ENCODE results near the gene EIF5.

The EIF5 gene

GRCh38 chr14:103310576-103311095 is 23.4 kb upstream of the EIF5 start:
- DNase-seq (ENCODE audit: low read depth), result no peak

DNA sequence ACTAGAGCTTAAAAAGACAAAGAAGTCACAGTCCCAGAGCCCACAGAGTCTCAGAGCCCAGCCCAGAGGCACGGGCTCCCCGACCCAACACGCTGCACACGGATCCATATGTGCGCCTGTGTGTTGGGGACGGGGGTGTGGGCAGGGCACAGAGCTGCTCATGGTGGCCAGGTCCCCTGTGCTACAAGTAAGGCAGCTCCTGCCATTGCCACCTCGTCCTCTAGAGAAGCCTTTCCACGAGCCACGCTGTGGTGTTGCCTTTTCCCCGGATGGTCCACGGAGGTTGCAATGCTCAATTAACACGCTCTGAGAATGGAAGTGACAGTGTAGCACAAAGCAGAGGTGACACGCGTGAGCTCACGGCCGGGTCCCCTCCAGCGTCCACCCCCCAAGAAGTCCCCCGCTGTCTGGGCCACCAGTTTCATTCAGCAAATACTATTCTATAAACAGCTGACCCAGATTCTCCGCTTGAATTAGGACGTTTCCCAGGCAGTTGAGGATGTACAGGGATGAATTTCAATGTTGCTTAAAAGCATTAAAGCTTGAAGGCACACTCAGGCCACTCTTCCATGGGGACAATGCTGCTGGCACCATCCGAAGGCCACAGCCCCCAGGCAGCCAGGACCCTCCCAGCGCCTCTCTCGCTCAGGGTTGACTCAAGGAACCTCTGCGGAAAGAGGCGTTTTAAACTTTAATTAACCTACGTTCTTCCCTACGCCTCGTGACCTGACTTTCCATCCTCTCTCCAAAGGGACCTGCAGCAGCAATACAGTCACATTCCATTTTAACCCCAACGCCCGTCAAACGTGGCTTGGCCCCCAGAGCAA is 22.7 kb upstream of the EIF5 start:
- DNase-seq (ENCODE audit: low read depth), result no peak

DNA sequence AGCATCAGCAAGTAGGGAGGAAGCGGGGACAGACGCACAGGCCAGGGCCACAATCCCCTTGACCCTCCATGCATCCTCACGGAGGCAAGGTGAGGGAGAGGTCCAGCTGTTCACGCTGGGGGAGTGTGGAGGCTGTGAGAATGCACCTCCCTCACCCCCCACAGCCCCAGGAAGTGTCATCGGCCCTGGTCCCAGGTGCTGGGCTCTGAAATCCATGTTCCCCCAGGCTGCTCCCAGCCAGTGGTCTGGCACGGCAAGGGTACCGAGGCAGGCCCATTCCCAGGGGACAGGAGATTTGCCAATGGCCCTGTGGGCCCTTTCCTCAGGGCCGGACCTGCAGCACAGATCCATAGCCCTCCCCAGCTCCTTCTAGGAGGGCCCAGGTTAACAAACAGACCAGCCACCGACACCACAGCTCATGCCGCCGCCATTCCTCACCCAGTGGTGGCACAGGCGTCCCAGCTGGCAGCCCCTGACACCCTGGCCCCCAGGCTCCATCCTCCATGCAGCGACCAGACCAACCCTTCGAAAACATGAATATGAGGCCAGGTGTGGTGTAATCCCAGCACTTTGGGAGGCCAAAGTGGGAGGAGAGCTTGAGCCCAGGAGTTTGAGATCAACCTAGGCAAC is 21.9 kb upstream of the EIF5 start:
- DNase-seq (ENCODE audit: low read depth), result no peak

DNA sequence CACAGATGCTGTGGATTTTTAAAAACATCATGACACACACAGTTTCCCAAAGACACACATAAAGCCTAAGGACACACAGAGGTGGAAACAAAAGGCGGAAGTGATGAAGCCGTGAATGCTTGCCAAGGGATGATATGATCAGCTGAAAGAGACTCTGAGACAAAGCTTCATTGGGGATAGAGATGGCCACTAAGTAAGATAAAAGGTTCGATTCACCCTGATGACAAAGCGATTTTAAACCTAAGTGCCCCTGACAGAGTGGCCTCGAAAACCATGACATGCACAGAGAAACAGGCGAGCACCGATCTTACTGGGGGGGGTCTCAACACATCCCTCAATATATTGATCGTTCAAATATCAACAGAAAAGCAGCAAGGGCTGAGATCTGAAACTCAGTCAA is 20.3 kb upstream of the EIF5 start:
- DNase-seq (ENCODE audit: low read depth), result no peak

DNA sequence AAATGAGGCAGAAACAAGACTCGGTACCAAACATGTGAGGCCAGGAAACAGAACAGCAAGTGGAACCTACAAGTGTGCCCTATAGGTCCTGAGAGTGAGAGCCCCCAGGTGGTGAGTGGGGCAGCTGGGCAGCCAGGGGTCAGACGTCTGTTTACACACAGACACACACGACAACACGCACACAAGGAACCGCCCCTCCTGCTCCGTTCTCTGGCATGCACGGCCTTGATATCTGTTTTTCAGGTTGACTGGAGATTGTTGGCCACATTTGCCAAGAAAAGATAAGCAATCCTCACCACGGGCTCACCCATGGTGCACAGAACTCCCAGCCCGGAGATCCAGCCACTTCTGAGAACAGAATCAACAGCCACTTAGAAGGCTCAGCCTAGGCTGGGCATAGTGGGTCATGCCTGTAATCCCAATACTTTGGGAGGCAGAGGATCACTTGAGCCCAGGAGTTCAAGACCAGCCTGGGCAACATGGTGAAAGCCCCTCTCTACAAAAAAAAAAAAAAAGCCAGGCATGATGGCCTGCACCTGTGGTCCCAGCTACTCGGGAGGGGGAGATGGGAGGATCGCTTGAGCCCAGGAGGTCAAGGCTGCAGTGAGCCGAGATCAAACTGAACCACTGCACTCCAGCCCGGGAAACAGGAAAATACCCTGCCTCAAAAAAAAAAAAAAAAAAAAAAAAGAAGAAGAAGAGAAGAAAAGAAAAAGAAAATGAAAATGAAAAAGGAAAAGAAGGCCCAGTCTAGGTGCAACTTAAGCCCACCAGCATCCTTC is 19.4 kb upstream of the EIF5 start:
- DNase-seq (ENCODE audit: low read depth), result no peak

- DNase-seq (ENCODE audit: low read depth), result no peak
These were observed 18.6 kb upstream of the EIF5 start for GRCh38 chr14:103315351-103315911.

DNA sequence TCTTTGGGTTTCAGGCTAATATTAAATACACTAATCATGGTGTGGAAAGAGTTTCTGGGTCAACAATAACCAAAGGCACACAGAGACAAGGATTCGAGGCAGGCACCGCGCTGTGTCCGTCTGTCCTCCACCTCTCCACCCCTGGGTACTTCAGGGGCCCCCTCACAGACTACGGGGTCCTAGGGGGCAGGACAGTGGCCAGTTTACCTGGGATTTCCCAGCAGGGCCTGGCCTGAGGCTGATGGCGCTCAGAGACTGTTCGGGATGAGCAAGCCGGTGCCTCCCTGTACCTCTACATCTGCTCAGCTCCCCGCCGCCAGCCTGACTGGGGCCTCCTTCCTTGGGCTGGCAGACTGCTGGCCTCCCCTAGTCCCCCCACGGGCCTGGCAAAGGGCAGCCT is 18.1 kb upstream of the EIF5 start:
- no peak for DNase-seq (ENCODE audit: low read depth)

DNA sequence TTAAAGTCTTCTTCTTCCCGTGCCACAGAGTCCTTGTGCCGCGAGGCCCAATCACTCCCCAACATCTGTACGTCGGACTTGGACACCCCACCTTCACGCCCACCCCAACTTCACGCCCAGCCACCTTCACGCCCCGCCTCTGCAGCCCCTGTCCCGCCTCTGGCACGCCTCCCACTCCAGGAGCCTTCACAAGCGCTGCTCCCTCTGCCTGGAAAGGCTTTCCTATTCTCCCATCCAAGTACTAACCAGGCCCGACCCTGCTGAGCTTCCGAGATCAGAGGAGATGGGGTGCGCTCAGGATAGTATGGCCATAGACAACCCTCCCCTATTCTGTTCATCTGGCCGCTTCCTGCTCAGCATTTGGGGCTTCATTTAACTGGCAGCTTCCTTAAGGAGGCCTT is 17.3 kb upstream of the EIF5 start:
- no peak for DNase-seq (ENCODE audit: low read depth)

DNA sequence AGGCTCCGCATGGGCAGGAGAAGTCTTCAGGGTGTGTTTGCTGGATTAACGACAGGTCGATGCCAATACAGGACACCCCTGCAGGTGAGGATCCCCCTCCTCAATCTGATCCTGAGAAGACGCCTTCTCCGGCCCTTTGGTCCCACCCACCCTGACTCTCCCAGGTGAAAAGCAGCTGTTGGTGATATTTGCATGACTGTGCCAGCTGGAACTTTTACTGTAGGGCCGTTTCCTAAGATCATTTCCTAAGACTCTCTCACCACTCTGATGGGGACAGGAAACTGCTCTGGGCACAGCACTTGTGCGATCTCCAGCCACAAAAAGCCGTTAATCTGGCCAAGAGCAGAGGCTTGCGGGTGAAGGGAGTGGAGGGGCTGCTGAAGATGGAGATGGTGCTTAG is 16.8 kb upstream of the EIF5 start:
- DNase-seq (ENCODE audit: low read depth), result no peak

DNA sequence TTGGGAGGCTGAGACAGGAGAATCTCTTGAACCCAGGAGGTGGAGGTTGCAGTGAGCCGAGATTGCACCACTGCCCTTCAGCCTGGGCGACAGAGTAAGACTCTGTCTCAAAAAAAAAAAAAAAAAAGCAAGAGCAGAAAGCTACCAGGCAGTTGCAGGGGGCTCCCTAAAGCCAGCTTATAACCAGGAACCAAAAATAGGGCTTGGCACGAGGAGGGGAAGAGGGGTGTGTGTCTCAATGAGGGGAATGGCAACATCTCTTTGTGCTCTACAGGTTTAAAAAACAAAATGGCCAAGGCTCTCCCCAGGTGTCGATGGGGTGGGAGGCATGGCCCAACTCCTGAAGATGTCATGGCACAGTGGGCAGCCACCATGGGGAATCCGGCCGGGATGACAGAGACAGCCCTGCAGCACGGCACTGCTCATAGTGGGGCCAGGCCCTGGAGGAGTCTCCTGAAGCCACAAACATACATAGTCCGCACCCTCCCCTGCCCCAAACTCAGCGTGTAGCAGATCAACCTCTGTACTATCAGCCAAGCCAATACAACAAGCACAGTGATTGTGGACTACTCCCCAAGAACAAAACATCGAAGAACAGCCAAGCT is 16.0 kb upstream of the EIF5 start:
- no peak for DNase-seq (ENCODE audit: low read depth)

- DNase-seq (ENCODE audit: low read depth), result no peak
These were observed 15.2 kb upstream of the EIF5 start for GRCh38 chr14:103318750-103319419.

DNA sequence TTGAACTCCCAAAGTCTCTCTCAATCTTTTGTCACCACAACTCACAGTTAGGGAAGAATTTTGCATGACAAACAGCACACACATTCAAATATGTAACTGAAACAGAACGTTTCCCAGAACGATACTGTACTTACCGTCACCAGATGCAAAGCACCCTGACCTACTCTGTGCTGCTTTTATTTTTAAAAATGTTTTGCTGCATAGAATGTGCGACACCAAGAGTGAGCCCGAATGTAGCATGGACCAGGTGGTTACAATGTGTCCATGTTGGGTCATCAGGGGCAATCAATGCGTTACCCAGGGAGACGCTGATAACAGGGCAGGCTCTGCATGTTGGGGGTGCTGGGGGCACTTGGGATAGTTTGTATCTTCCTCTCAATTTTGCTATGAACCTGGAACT is 14.6 kb upstream of the EIF5 start:
- no peak for DNase-seq (ENCODE audit: low read depth)

DNA sequence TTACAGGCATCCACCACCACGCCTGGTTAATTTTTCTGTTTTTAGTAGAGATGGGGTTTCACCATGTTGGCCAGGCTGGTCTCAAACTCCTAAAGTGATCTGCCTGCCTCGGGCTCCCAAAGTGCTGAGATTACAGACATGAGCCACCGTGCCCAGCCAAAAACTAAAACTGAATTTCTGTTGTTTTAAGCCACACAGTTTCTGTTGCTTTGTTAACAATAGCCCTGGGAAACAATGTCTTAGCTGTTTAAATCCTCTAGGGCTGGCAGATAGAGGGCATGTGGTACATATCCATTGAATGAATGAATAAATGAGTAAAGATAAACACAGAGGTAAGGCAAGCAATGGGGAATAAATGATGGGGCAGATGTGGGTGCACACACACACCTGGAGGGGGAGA is 8.0 kb upstream of the EIF5 start:
- DNase-seq (ENCODE audit: low read depth), result no peak

DNA sequence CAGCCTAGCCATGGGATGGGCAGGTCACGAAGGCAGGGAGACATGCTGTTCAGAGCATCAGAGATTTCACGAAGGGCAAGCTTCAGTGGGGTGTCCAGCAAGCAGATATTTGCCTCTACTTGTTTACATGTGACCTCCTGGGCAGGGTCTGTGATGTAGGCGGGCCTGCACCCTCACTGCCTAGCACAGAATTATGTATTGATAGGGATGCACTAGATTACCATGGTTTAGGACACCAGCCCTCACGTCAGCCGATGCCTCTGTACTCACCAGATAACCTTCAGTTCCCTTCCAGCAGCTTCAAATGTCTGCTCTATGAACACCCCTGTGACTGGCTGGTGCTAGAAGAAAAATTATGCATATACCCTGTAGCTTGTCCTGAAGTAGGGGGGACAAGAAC is 5.1 kb upstream of the EIF5 start:
- no peak for DNase-seq (ENCODE audit: low read depth)

DNA sequence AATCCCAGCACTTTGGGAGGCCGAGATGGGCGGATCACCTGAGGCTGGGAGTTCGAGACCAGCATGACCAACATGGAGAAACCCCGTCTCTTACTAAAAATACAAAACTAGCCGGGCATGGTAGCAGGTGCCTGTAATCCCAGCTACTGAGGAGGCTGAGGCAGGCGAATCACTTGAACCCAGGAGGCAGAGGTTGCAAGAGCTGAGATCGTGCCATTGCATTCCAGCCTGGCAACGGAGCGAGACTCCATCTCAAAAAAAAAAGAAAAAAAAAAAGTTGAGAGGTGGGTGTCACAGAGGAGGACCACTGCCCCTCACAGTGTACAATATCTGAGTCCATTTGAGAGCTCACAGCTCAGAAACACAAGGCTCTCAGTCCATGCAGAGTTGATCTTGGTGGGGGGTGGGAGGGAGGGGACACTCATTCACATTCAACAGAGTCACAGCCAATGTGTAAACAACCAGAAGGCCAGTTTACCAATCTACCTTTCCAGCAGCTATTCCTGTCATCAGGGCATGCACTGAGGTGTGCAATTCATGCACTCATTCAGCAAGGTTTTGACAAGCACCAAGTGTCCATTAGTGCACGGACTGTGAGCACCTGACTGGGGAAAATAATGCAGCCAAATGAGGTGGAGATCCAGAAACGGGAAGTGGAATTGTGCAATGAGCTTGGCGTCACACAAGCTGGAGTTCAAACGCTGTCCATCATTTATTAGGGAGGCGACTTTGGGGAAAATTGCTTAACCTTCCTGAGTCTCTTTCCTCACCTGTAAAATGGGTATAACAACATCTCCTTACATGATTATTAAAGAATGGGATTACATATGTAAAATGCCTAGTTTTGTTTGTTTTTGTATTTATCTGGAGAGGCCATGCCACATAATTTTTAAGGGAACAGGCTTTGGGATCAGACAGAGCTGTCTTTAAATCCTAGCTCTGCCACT is 4.4 kb upstream of the EIF5 start:
- no peak for DNase-seq (ENCODE audit: low read depth)

DNA sequence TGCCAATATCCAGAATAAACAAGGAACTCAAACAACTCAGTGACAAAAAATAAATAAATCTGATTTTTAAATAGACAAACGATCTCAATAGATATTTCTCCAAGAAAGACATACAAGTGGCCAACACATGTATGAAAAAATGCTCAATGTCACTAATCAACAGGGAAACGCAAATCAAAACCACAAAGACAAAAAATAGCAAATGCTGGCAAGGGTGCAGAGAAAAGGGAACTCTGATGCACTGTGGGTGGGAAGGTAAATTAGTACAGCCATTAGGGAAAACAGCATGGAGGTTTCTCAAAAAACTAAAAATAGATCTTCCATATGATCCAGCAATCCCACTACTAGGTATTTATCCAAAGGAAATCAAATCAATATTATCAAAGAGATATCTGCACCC is 3.5 kb upstream of the EIF5 start:
- no peak for DNase-seq (ENCODE audit: low read depth)

- no peak for DNase-seq (ENCODE audit: low read depth)
These were observed 1.7 kb upstream of the EIF5 start for GRCh38 chr14:103332143-103332919.

- peak; percentile 59 for DNase-seq (ENCODE audit: low read depth)
These were observed 896 bp downstream of the EIF5 start for GRCh38 chr14:103334644-103335622.

All from T follicular helper cell (primary cell).